ENCODE measurements around the gene MTHFSD.

MTHFSD gene

GRCh38 chr16:86502856-86503748, 51.9 kb downstream of the MTHFSD start:
- DNase-seq (ENCODE audit: low read depth in 3 of 3), result no peak

GRCh38 chr16:86501989-86502855, 52.8 kb downstream of the MTHFSD start:
- DNase-seq (ENCODE audit: low read depth in 3 of 3), result no peak

DNA sequence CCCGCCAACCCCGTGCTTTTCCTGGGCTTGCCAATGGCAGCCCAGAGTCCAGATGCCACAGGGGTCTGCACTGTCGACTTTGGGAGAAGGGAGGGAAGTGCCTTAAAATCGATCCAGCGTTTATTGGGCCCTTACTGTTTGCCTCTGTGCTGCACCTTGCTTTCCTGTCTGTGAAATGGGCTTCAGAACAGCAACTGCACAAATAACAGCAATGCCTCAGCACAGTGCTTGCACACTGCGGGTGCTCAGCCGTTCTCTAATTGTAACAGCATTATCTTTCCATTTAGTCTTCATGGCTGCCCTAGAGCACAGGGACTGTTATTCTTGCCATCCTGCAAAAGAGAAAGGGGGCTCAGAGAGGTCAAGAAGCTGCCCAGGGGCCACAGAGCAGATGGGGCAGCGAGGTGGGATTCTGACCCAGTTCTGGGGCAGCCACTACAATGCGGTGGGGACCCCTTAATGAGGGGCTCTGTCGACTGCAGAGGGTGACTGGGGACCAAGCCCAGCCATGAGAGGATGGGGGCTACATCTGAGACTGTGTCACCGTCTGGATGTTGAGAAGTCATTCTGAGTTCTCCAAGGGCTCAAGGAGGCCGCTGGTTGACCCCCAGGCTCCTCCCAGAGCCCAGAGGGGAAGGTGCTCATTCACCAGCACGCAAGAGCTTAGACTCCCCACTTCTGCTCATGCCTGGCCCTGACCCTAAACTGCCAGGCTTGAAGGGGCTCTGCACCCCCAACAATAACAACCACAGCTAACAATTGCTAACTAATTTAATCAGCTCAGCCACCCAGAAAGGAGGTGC, 54.1 kb downstream of the MTHFSD start:
- DNase-seq (ENCODE audit: low read depth in 3 of 3), result no peak

DNA sequence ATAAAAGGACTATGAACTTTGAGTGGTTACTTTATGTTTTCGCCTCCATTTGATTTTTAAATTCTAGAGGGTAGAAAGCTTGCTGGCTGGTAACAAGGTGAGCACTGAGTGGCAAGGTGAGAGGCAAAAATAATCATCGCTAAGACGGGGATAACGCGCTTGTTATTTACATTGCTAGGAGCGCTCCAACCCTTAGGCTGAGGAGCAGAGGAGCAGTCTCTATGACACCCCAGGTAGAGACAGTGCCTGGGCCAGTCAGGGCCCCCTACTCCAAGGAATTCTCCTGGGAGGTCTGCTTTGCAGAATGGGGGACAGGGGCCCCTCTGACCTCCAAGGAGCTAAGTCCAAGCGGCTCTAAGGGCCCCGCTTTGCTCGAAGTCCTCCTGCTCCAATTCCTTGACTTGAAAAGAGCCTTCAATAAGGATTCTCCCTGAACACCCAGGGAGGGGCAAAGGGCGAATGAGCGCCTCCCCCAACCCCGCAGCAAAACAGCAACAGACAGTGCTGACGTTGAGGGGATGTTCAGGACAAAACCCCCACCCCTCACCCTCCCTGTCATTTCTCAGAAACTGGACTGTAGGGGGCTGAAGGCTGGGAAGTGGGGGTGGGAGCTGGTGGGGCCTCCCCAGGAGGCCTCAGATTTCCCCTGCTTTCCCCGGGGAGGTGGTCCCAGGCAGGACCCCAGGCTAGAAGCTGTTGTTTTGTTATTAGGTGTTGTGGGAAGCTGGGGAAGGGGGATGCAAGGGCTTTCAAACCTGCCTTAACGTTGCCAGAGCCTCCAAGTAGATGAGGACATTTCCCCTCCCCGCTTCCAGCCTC, 54.9 kb downstream of the MTHFSD start:
- DNase-seq (ENCODE audit: low read depth in 3 of 3), result no peak

GRCh38 chr16:86499440-86499786, 55.6 kb downstream of the MTHFSD start:
- no peak for DNase-seq (ENCODE audit: low read depth in 3 of 3)

DNA sequence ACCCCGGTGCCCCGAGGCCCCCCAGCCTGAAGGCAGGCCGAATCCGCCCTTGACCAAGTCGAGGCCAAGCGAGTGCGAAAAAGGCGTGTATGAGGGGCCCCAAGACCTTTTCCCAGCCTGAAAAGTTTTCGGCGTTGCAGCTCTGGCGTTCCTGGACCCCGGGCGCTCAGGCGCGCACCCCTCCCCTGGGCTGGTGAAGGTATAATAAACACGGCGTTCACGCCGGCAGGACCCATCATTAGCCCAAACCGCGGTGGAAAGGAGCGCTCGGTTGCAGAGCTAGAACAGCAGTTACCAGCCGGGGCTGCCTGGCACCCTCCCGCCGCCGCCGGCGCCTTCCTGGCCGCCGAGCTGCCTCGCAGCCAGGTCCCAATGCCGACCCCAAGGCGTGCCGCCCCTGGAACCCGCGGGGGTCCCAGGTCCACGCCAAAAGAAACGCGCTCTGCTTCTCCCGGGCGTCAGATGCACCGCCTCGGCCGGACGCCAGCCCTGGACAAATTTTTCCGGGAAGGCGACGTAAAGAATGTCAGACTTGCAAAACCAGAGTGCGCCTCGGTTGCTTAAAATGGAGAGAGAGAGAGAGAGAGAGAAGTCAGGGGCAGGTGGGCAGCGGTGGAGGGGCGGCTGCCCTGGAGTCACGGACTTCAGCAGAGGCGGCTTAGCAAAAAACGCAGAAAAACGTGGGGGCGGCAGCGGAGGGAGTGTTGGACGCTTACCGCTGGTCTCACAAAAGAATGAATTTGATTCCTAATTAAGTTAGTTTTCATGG, 56.2 kb downstream of the MTHFSD start:
- no peak for DNase-seq (ENCODE audit: low read depth in 3 of 3)

GRCh38 chr16:86498155-86498670, 56.8 kb downstream of the MTHFSD start:
- DNase-seq (ENCODE audit: low read depth in 3 of 3), result no peak

- DNase-seq (ENCODE audit: low read depth in 3 of 3), result no peak
These were observed 57.4 kb downstream of the MTHFSD start for GRCh38 chr16:86497551-86498021.

DNA sequence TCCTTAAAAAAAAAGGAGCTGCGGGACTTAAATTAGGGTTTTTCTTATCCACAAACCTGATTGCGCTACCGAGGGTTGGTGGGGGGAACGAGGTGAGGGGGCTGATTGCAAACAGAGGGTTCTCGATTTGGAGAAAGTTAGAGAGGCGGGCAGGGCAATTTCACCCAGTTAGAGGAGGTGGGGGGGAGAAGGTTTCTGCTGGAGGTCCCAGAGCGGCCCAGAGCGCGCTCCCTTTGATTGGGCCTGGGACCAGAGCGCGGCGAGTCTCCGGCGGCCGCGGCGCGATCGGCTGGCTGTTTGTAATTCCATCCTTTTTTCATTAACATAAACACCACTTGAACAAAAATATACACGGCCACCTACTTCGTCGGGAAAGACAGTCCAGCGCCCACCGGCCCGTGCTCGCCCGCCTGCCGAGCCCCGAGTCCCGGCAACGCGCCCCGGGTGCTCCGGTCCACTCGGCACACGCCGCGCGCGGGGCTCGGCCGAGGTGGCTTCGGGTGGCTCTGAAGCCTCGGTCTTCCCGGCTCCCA, 58.0 kb downstream of the MTHFSD start:
- DNase-seq (ENCODE audit: low read depth in 3 of 3), result no peak

GRCh38 chr16:86496262-86496928, 58.6 kb downstream of the MTHFSD start:
- no peak for DNase-seq (ENCODE audit: low read depth in 3 of 3)

GRCh38 chr16:86495756-86496261, 59.2 kb downstream of the MTHFSD start:
- no peak for DNase-seq (ENCODE audit: low read depth in 3 of 3)

DNA sequence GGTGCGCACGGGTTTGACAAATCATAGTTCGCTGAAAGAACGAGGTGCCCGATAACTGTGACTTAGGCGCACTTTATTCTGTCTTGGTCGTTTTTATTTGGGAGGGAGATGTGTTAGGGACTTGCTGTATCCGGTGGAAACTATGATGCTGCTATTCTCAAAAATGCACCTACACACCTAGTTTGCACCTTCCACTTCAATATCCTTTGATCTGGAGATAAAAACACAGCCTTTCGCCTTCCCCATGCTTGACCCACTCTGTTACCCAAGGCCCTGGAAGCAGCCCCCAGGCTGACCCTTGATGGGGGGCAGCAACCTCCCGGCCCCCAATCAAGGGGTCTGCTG, 59.7 kb downstream of the MTHFSD start:
- no peak for DNase-seq (ENCODE audit: low read depth in 3 of 3)

DNA sequence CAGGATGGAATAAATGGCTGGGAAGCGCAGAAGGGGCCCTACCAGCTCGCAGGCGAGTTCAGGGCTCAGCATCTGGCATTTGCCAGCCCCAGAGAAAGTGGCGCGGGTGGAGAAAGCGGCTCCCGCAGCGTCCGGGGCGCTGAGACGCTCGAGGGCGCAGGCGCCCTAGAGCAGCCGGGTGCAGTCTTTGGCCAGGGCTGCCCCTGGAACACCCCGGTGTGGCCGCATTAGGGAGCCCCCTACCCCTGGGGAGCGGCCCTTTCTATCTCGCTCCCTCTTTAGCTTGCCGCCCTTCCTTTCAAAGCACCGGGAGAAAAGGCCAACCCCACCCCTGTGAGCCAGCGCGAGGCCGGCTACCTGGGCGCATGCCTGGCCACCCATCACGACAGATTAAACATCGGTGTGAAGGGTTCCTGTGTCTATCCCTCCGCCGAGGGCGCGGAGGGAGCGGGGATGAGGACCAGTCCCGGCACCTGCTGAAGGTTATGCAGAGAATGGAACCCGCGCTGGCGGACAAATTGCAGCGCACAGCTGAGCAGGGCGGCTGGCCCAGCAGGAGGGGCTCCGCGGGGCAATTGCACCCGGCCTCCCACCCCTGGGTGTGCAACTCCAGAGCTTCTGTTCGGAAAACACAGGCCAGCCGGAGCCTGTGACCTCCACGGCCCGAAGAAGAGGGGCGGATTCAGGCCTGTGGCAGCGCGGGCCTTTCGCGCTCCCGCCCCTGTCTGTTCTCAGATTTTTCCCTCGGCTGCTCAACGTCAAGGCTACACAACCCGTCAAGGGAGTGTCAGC, 60.3 kb downstream of the MTHFSD start:
- no peak for DNase-seq (ENCODE audit: low read depth in 3 of 3)

GRCh38 chr16:86494039-86494564, 60.9 kb downstream of the MTHFSD start:
- no peak for DNase-seq (ENCODE audit: low read depth in 3 of 3)

GRCh38 chr16:86492961-86493629, 61.9 kb downstream of the MTHFSD start:
- no peak for DNase-seq (ENCODE audit: low read depth in 3 of 3)

GRCh38 chr16:86492267-86492960, 62.6 kb downstream of the MTHFSD start:
- DNase-seq (ENCODE audit: low read depth in 3 of 3), result no peak

GRCh38 chr16:86491640-86492023, 63.4 kb downstream of the MTHFSD start:
- DNase-seq (ENCODE audit: low read depth in 3 of 3), result no peak
